Measurements from ENCODE around the gene ITIH4.
"Not testable (repeated sequence)": the region's sequence is repeated elsewhere in the genome, so short reads cannot be mapped to it uniquely, and the experiment has no call there.

The ITIH4 gene

GRCh38 chr3:52777127-52777958 lies 53.1 kb downstream of the ITIH4 start, which contains the start of gene ITIH1:
TSS of gene ITIH1 (plus strand) at chr3:52777599. CDS start at chr3:52777616, 17 bp downstream.
- no peak within 1 kb of the TSS for H3K4me3 Mint-ChIP-seq
- H3K27ac Mint-ChIP-seq = no peak within 1 kb of the TSS
- no peaks in the 10 kb centered on the region for H3K4me1 Mint-ChIP-seq
- H3K36me3 Mint-ChIP-seq = no peaks in the 10 kb centered on the region
- H3K27me3 Mint-ChIP-seq = no peaks in the 10 kb centered on the region
- no peaks in the 10 kb centered on the region for H3K9me3 Mint-ChIP-seq

- not testable (repeated sequence) for H3K27me3 Mint-ChIP-seq, H3K9me3 Mint-ChIP-seq, H3K27ac Mint-ChIP-seq, H3K4me3 Mint-ChIP-seq, H3K4me1 Mint-ChIP-seq, H3K36me3 Mint-ChIP-seq
Observed at GRCh38 chr3:52776486-52776885, 54.0 kb downstream of the ITIH4 start.

- no peak overlapping the region for H3K27ac Mint-ChIP-seq
- peaks cover 11% of the 10 kb centered on the region for H3K4me1 Mint-ChIP-seq
- H3K27me3 Mint-ChIP-seq = no peaks in the 10 kb centered on the region
- no peak overlapping the region for H3K4me3 Mint-ChIP-seq
- no peaks in the 10 kb centered on the region for H3K36me3 Mint-ChIP-seq
- no peaks in the 10 kb centered on the region for H3K9me3 Mint-ChIP-seq
Observed at GRCh38 chr3:52775877-52776276, 54.6 kb downstream of the ITIH4 start.

GRCh38 chr3:52774901-52775864 lies 55.3 kb downstream of the ITIH4 start:
- Mint-ChIP-seq H3K4me1 (peaks cover 12% of the 10 kb centered on the region), H3K4me3 (no peak overlapping the region), H3K36me3 (no peaks in the 10 kb centered on the region), H3K27me3 (no peaks in the 10 kb centered on the region), H3K27ac (no peak overlapping the region), H3K9me3 (no peaks in the 10 kb centered on the region)

- Mint-ChIP-seq H3K4me1 (peaks cover 22% of the 10 kb centered on the region), H3K9me3 (no peaks in the 10 kb centered on the region), H3K36me3 (no peaks in the 10 kb centered on the region), H3K4me3 (no peak overlapping the region), H3K27me3 (no peaks in the 10 kb centered on the region), H3K27ac (no peak overlapping the region)
Observed at GRCh38 chr3:52774066-52774713, 56.3 kb downstream of the ITIH4 start.

GRCh38 chr3:52773361-52774065 lies 57.0 kb downstream of the ITIH4 start:
- Mint-ChIP-seq H3K27ac (no peak overlapping the region), H3K36me3 (no peaks in the 10 kb centered on the region), H3K27me3 (no peaks in the 10 kb centered on the region), H3K9me3 (no peaks in the 10 kb centered on the region), H3K4me3 (no peak overlapping the region), H3K4me1 (peaks cover 22% of the 10 kb centered on the region)

- no peaks in the 10 kb centered on the region for H3K36me3 Mint-ChIP-seq
- H3K4me1 Mint-ChIP-seq = peaks cover 22% of the 10 kb centered on the region
- H3K9me3 Mint-ChIP-seq = no peaks in the 10 kb centered on the region
- H3K27me3 Mint-ChIP-seq = no peaks in the 10 kb centered on the region
- H3K4me3 Mint-ChIP-seq = peak overlapping the region; percentile 95
- peak overlapping the region; percentile 96 for H3K27ac Mint-ChIP-seq
Observed at GRCh38 chr3:52771702-52772101, 58.8 kb downstream of the ITIH4 start.

GRCh38 chr3:52771334-52771681 lies 59.2 kb downstream of the ITIH4 start:
- peaks cover 22% of the 10 kb centered on the region for H3K4me1 Mint-ChIP-seq
- H3K4me3 Mint-ChIP-seq = peak overlapping the region; percentile 95
- H3K36me3 Mint-ChIP-seq = no peaks in the 10 kb centered on the region
- no peaks in the 10 kb centered on the region for H3K9me3 Mint-ChIP-seq
- H3K27ac Mint-ChIP-seq = peak overlapping the region; percentile 96
- H3K27me3 Mint-ChIP-seq = no peaks in the 10 kb centered on the region

GRCh38 chr3:52770496-52771333 lies 59.8 kb downstream of the ITIH4 start, which contains the start of gene NEK4:
TSS of gene NEK4 (minus strand) at chr3:52770940. CDS start at chr3:52770746, 194 bp downstream.
- Mint-ChIP-seq H3K27me3 (no peaks in the 10 kb centered on the region), H3K4me1 (peaks cover 22% of the 10 kb centered on the region), H3K27ac (peak within 1 kb of the TSS; percentile 96), H3K36me3 (no peaks in the 10 kb centered on the region), H3K9me3 (no peaks in the 10 kb centered on the region), H3K4me3 (peak within 1 kb of the TSS; percentile 95)

GRCh38 chr3:52769786-52770455 lies 60.6 kb downstream of the ITIH4 start:
- Mint-ChIP-seq H3K27me3 (no peaks in the 10 kb centered on the region), H3K27ac (peak overlapping the region; percentile 83), H3K36me3 (no peaks in the 10 kb centered on the region), H3K4me3 (peak overlapping the region; percentile 95), H3K4me1 (peaks cover 22% of the 10 kb centered on the region), H3K9me3 (no peaks in the 10 kb centered on the region)

GRCh38 chr3:52763466-52763865 lies 67.0 kb downstream of the ITIH4 start:
- no peaks in the 10 kb centered on the region for H3K9me3 Mint-ChIP-seq
- H3K4me1 Mint-ChIP-seq = no peaks in the 10 kb centered on the region
- H3K4me3 Mint-ChIP-seq = no peak overlapping the region
- H3K27me3 Mint-ChIP-seq = no peaks in the 10 kb centered on the region
- no peak overlapping the region for H3K27ac Mint-ChIP-seq
- H3K36me3 Mint-ChIP-seq = peaks cover 12% of the 10 kb centered on the region

Measured in activated naive CD4-positive, alpha-beta T cell treated with anti-CD3 and anti-CD28 coated beads, Interleukin-2, amount 50 U/mL, for 24 hours (primary cell).